ENCODE measurements around the gene SMPD3. TPM values are rescaled to one million over a fixed set of nuclear protein-coding genes. Genes with fewer than 3 reads are reported as not detected.

The SMPD3 gene
- total RNA-seq, 1 experiment from 2014 or later = 0.70 TPM

DNA sequence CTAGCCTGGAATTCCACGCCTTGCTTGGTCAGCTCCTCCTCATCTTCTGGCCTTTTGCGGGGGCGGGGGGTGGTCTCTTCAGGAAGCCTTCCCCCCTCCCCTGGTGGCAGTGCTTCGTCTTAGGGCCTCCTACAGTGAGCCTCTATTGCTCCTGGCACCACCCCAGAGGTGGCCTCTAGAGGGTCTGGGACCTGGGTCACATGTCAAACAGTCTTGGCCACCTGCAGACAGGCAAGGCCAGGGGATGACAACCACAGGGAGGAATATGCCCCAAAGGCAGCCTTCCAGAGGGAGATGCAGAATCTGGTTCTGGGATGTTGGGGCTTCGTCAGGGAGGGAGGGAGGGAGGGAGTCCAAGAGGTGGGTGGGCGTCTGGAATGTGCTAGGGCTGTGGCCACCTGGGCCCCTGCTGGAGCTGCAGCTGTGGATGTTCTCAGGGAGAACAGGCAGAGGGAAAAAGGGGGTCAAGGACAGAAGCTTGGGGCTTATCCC is 50.6 kb downstream of the SMPD3 start:
- no peak overlapping the region for H3K4ac ChIP-seq (ENCODE audit: low read depth, low read length)
- no CpG with 5 or more reads among the region's 6 CpGs for WGBS (ENCODE audit: extremely low coverage, insufficient read length, low lambda C conversion rate)
- H2BK120ac ChIP-seq (ENCODE audit: low read depth, low read length, poor library complexity, severe bottlenecking) = no peak overlapping the region

More for the DNA sequence above, 50.6 kb downstream of the SMPD3 start:
- Histone ChIP-seq H2BK20ac (ENCODE audit: low read depth, low read length, poor library complexity, severe bottlenecking) (no peak overlapping the region), H4K91ac (ENCODE audit: insufficient read length, low read depth, low read length) (no peak overlapping the region), H3K4me1 (ENCODE audit: insufficient read depth, low read length) (0 out of 2 replicates have a peak, but pooled peaks cover 4% of the 10 kb centered on the region), H3K79me2 (ENCODE audit: insufficient read depth, low read length) (no peaks in the 10 kb centered on the region), H3K56ac (ENCODE audit: insufficient read length, low read depth, low read length) (no peak overlapping the region), H4K5ac (ENCODE audit: insufficient read length, low read depth, low read length) (no peak overlapping the region), H3K18ac (ENCODE audit: insufficient read length, low read depth, low read length) (no peak overlapping the region), H3K9ac (ENCODE audit: extremely low read depth, insufficient read length, low read length) (no peak overlapping the region), H3K23me2 (ENCODE audit: insufficient read length, low read depth, low read length, poor library complexity, severe bottlenecking) (no peaks in the 10 kb centered on the region), H3K79me1 (ENCODE audit: insufficient read depth, low read depth, low read length, poor library complexity, severe bottlenecking) (no peaks in the 10 kb centered on the region), H3K14ac (ENCODE audit: insufficient read depth, low read length) (no peak overlapping the region), H2AFZ (ENCODE audit: low read length) (no peak overlapping the region), H3K27me3 (ENCODE audit: insufficient read depth, low read length) (no peaks in the 10 kb centered on the region), H3K23ac (ENCODE audit: insufficient read length, low read depth, low read length) (no peak overlapping the region), H3K4me2 (ENCODE audit: insufficient read depth, insufficient read length, low read length) (no peak overlapping the region), H2BK12ac (ENCODE audit: insufficient read length, low read depth, low read length) (no peak overlapping the region), H3T11ph (ENCODE audit: low read length) (no peak overlapping the region), H4K8ac (replicated peaks; ENCODE audit: insufficient read length, low read depth, low read length) (no peak overlapping the region), H2AK5ac (ENCODE audit: insufficient read length, low read length) (no peak overlapping the region), H3K9me3 (ENCODE audit: control insufficient read depth, low read depth, low read length) (no peaks in the 10 kb centered on the region), H2BK5ac (ENCODE audit: insufficient read length, low read length) (no peak overlapping the region), H4K20me1 (ENCODE audit: control insufficient read depth, insufficient read depth, insufficient read length) (no peaks in the 10 kb centered on the region), H2BK15ac (ENCODE audit: low read depth, low read length) (no peak overlapping the region), H3K27ac (ENCODE audit: insufficient read length, low read depth, low read length) (no peak overlapping the region)
- Mint-ChIP-seq H3K27me3 (ENCODE audit: low read depth) (peaks cover 4% of the 10 kb centered on the region), H3K9me3 (no peaks in the 10 kb centered on the region), H3K4me3 (no peak overlapping the region), H3K27ac (no peak overlapping the region), H3K36me3 (ENCODE audit: insufficient read depth in 1 of 3, low read depth in 3 of 3) (no peaks in the 10 kb centered on the region), H3K4me1 (peaks cover 68 to 70% of the 10 kb centered on the region in 2 experiments)
- TF ChIP-seq, protein P1, sequence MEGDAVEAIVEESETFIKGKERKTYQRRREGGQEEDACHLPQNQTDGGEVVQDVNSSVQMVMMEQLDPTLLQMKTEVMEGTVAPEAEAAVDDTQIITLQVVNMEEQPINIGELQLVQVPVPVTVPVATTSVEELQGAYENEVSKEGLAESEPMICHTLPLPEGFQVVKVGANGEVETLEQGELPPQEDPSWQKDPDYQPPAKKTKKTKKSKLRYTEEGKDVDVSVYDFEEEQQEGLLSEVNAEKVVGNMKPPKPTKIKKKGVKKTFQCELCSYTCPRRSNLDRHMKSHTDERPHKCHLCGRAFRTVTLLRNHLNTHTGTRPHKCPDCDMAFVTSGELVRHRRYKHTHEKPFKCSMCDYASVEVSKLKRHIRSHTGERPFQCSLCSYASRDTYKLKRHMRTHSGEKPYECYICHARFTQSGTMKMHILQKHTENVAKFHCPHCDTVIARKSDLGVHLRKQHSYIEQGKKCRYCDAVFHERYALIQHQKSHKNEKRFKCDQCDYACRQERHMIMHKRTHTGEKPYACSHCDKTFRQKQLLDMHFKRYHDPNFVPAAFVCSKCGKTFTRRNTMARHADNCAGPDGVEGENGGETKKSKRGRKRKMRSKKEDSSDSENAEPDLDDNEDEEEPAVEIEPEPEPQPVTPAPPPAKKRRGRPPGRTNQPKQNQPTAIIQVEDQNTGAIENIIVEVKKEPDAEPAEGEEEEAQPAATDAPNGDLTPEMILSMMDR (conservative IDR thresholded peaks at IDR 0.05) = no peak
- DNase-seq = no peak
